H7 (cell line): ENCODE measurements around the gene CCDC78. TPM values are rescaled to one million over a fixed set of nuclear protein-coding genes. Genes with fewer than 3 reads are reported as not detected.
"Not testable (repeated sequence)": the region's sequence is repeated elsewhere in the genome, so short reads cannot be mapped to it uniquely, and the experiment has no call there.

ENCODE experiments used
- DNase-seq: peaks from one replicate; pipeline ENCODE4 v3.0.0; 2012
- H3K27me3 ChIP-seq: 2 replicates; pipeline ENCODE4 v1.6.0; 2011; ENCODE audit warnings: mild to moderate bottlenecking, low read length; ENCODE audit not compliant: control insufficient read depth, insufficient read depth
- H3K36me3 ChIP-seq: replicated peaks from 2 replicates; pipeline ENCODE4 v1.5.1; 2011; ENCODE audit warnings: low read length; ENCODE audit not compliant: control insufficient read depth, insufficient read depth
- H3K4me3 ChIP-seq: 2 replicates; pipeline ENCODE4 v1.5.1; 2011; ENCODE audit warnings: low read depth, mild to moderate bottlenecking, control low read depth, low read length, moderate library complexity; ENCODE audit not compliant: insufficient read depth
- total RNA-seq: library from RNA; depleted of rRNA; stranded (reverse); fragments of >200 nt; shearing (Covaris generic); gene quantifications from 2 replicates; pipeline ENCODE4 v1.2.3, GENCODE V29; 2014

The CCDC78 gene
- total RNA-seq, 1 experiment from 2014 or later: 11.3 TPM

DNA sequence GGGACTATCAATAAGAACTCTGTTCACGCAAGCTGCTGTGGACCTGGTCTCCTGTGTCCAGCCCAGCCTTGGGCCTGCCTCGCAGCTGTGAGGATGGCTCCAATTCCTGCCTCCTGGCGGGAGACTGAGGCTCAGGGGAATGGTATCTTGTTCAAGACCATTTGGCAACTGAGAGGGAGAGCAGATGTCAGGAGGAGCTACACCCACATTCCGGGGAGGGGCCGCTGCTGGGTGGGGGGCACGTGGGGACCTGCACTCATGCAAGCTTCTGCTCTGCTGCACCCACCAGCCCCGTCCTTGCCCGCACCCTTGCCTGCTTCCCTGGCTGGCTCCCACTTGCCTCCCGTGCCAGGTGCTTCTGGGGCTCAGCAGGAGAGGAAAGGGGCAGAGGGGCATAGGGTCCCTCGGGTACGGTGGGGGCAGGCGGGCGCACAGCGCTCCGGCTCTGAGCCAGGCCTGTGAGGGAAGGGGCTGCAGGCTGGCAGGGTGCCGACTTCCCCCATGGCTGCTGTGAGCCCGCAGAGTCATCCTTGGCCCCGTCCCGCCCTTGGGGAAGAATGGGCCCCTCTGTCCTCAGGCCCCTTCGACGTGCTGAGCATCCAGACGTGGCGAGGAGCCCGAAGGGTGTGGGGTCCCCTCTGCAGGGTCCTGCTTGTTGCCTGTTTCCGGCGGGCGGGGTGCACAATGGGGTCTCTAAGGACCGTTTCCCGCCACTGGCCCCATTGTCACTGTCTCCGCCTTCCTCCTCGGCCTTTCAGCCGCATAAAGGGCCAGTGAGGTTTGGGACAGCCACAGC is 8.6 kb downstream of the CCDC78 start:
- no peak for DNase-seq
- H3K27me3 ChIP-seq: peaks cover 29% of the 10 kb centered on the region
- H3K4me3 ChIP-seq: no peak overlapping the region
- H3K36me3 ChIP-seq: no peaks in the 10 kb centered on the region

DNA sequence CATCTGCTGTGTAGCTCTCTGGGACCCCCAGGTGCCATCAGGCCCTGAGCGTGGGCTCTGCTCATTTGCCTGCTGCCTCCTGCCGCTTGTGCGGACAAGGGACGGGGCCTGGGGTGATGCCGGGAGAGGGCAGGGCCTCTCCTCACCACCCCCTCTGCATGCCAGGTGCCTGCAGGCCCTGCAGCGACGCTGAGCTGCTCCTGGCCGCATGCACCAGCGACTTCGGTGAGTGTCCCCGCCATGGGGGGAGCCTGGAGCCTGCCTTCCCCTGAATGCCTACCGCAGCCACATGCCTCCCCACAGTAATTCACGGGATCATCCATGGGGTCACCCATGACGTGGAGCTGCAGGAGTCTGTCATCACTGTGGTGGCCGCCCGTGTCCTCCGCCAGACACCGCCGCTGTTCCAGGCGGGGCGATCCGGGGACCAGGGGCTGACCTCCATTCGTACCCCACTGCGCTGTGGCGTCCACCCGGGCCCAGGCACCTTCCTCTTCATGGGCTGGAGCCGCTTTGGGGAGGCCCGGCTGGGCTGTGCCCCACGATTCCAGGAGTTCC is 9.4 kb downstream of the CCDC78 start:
- Histone ChIP-seq H3K27me3 (peaks cover 29% of the 10 kb centered on the region), H3K36me3 (no peaks in the 10 kb centered on the region), H3K4me3 (no peak overlapping the region)
- no peak for DNase-seq

DNA sequence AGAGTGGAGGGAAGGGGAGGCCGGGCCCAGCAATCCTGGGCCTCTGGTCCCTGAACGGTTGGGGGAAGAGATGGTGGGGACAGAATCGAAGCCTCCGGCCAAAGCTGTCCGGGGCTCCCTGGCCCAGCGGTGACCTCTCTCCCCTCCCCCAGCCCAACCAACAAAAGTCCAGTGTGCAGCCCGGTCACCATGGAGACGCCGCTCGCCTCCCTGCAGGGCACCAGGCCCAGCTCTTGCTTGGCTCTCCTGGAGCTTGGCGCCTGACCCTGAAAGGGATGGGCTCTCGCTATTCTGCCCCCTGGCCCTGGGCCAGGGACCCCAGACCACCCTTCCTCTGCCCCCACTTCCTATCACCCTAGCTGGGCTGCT is 10.1 kb downstream of the CCDC78 start:
- DNase-seq: peak; percentile 90
- H3K36me3 ChIP-seq: no peaks in the 10 kb centered on the region
- H3K4me3 ChIP-seq: peak overlapping the region; percentile 32; the same call in 1 of the 2 replicates
- H3K27me3 ChIP-seq: peaks cover 29% of the 10 kb centered on the region

DNA sequence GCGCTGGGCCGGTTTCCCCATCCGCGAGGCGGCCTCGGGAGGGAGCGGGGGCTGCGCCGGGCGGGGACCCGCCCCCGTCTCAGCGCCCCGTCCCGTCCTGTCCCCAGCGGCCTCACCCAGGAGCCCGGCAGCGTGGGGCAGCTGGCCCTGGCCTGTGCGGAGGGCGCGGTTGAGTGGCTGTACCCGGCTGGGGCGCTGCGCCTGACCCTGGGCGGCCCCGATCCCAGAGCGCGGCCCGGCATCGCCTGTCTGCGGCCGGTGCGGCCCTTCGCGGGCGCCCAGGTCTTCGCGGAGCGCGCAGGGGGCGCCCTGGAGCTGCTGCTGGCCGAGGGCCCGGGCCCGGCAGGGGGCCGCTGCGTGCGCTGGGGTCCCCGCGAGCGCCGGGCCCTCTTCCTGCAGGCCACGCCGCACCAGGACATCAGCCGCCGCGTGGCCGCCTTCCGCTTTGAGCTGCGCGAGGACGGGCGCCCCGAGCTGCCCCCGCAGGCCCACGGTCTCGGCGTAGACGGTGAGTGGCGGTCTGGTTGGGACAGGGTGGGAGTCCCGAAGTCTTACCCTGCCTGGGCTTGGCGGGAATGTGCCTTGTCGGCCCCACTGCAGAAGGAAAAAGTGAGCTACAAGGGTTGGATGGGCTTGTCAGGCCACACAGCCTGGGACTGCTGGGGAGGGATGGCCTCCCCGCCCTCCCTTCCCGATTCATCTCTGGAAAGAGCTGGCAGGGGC is 10.6 kb downstream of the CCDC78 start:
- Histone ChIP-seq H3K27me3 (peaks cover 31% of the 10 kb centered on the region), H3K36me3 (no peaks in the 10 kb centered on the region), H3K4me3 (peak overlapping the region; percentile 59)
- DNase-seq: peak; percentile 92

DNA sequence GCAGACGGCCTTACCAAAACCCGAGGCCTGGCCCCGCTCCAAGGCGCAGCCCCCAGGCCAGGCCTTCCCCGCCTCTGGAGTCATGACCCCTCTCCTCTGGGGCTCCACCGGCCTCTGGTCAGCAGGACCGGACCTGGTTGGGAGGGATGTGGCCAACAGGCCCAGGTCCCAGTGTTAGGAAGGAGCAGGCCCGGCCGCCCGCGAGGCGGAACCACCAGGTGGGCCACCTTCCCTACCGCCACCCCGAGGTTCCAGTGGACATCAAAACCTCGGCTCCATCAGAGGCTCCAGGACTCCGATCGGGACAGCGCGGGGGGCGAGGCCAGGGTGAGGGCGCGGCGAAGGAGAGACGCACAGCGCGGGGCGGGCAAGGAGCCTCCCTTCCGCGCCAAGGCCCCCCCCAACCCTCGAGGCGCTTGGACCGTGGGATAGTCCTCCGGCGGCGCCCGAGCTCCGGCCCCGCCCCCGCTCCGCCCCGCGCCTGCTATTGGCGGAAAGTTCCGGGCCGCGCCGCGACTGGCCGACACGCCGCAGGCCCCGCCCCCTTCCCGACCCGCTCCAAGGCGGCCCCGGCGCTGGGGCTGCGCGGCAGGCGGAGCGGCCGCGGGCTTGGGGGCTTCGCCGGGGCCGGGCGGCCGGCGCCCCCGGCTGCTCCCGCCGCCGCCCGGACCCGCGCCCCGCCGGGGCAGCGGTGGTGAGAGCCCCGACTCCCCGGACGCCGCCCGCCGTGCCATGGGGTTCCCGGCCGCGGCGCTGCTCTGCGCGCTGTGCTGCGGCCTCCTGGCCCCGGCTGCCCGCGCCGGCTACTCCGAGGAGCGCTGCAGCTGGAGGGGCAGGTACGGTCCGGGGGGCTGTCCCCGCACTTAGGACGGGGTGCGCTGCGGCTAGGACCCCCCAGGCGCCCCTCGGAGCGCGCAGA is 11.4 kb downstream of the CCDC78 start, which contains the start of gene METRN:
Gene METRN, plus strand, starts transcription at position 561 of the 919 bp plus-strand sequence. Its CDS starts 172 bp downstream, at position 733.
- peak within 1 kb of the TSS; percentile 59 for H3K4me3 ChIP-seq
- H3K36me3 ChIP-seq: no peaks in the 10 kb centered on the region
- DNase-seq: peak; percentile 99
- peaks cover 35% of the 10 kb centered on the region for H3K27me3 ChIP-seq

DNA sequence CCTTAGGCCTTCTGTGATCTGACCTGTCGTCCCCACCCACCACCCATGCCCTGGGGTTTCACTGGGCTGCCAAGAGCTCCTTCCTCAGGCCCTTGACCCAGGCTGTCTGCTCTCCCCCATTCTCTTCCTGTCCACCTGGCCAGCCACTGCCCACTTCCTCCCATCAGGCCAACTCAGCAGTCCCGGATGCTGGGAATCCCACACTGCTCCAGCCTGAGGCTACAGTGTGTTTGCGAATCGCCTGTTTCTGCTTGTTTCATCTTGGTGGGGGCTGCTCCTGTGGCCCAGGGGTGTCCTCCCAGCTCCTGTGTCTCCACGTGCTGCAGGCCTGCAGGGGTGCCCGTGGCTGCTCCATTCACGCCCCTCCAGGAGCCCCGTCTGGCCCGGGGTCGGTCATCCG is 12.2 kb downstream of the CCDC78 start:
- no peak for DNase-seq
- no peaks in the 10 kb centered on the region for H3K36me3 ChIP-seq
- no peak overlapping the region for H3K4me3 ChIP-seq
- H3K27me3 ChIP-seq: peaks cover 39% of the 10 kb centered on the region

DNA sequence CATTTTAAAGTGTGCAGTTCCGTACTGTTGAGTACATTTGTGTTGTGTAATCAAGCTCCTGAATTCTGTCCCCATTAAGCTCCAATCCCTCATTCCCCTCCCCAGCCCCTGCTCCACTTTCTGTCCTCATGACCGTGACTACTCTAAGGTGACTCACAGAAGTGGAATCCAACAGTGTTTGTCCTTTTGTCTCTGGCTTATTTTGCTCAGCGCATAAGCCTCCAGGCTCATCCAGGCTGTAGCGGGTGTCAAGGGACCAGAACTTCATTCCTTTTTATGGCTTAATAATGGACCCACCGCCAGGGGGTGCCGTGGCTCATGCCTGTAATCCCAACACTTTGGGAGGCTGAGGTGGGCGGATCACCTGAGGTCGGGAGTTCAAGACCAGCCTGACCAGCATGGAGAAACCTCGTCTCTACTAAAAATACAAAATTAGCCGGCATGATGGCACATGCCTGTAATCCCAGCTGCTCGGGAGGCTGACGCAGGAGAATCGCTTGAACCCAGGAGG is 13.4 kb downstream of the CCDC78 start:
- H3K36me3 ChIP-seq, H3K4me3 ChIP-seq: not testable (repeated sequence)
- H3K27me3 ChIP-seq: peaks cover 49% of the 10 kb centered on the region
- peak; percentile 83 for DNase-seq

DNA sequence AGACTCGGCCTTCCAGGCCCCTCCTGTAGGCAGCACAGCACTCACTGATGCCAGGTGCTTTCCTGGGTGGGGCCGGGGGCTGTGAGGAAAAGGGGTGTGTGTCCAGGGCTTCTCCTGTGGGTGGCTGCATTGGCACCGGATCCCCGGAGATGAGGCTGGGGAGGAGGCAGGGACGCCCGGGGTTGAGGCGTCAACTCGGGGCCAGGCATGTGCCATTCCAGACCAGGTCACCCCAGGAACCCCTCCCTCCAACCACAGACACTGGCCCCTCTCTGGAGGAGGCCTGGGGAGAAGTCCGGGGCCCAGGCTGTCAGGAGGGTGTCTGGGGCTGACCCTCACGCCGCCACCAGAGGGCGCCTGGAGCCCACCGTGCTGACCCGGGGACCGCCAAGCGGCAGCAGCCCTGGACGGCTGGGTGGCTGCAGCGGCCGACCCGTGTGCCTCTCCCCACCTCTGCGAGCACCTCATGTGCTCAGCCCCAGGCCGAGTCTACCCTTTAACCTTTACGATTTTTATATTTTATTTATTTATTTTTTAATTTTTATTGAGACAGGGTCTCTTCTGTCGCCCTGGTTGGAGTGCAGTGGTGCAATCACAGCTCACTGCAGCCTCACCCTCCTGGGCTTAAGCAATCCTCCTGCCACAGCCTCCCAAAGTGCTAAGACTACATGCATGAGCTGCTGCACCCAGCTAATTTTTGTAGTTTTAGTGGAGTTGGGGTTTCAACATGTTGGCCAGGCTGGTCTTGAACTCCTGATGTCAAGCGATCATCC is 14.5 kb downstream of the CCDC78 start:
- no peaks in the 10 kb centered on the region for H3K36me3 ChIP-seq
- peak; percentile 99 for DNase-seq
- peaks cover 57% of the 10 kb centered on the region for H3K27me3 ChIP-seq
- H3K4me3 ChIP-seq: no peak overlapping the region

DNA sequence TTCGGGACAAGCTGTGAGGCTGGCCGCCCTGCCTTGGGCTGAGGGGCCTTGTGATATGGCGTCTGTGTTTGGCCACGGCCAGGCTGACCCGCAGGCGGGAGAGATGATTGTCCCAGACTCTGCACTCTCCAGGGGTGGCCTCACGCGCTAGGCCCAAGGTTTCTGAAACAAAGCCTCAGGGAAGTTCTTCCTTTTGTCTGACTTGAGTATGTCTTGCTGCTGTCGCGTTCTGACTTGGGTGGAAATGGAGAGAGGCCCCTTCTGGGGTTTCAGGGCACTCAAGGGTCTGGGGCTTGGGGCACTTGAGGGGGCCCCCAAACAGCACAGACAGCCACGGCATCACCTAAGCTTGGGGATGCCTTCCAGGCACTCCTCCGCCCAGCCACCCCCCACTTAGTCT is 15.2 kb downstream of the CCDC78 start:
- Histone ChIP-seq H3K4me3 (no peak overlapping the region), H3K36me3 (no peaks in the 10 kb centered on the region), H3K27me3 (peaks cover 57% of the 10 kb centered on the region)
- no peak for DNase-seq

DNA sequence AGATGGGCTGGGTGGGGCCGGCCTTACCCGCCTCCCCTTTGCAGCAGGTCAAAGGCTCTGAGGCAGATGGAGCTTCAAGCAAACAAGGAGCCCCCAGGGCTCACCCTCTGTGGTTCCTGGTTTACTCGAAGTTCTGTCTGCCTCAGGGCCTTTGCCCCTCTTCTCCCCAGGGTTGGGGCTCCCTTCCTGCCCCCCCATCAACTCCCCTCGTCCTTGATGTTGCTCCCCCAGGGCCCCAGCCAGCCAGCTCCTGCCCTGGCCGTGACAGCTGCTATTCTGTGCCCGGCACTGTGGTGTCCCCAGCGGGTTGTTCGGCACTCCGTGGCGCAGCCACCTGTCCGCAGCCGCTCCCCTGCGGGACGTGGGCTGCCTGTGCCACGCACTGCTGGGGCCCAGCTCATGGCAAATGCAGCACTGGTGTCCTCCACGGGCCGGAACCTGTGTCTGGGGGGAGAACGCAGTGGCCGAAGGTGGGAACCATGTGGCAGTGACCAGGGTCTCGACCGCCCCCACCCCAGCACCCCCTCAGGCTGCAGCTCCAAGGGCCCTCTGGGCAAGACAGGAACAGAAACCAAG is 15.7 kb downstream of the CCDC78 start:
- Histone ChIP-seq H3K4me3 (no peak overlapping the region), H3K36me3 (no peaks in the 10 kb centered on the region), H3K27me3 (peaks cover 55% of the 10 kb centered on the region)
- no peak for DNase-seq

DNA sequence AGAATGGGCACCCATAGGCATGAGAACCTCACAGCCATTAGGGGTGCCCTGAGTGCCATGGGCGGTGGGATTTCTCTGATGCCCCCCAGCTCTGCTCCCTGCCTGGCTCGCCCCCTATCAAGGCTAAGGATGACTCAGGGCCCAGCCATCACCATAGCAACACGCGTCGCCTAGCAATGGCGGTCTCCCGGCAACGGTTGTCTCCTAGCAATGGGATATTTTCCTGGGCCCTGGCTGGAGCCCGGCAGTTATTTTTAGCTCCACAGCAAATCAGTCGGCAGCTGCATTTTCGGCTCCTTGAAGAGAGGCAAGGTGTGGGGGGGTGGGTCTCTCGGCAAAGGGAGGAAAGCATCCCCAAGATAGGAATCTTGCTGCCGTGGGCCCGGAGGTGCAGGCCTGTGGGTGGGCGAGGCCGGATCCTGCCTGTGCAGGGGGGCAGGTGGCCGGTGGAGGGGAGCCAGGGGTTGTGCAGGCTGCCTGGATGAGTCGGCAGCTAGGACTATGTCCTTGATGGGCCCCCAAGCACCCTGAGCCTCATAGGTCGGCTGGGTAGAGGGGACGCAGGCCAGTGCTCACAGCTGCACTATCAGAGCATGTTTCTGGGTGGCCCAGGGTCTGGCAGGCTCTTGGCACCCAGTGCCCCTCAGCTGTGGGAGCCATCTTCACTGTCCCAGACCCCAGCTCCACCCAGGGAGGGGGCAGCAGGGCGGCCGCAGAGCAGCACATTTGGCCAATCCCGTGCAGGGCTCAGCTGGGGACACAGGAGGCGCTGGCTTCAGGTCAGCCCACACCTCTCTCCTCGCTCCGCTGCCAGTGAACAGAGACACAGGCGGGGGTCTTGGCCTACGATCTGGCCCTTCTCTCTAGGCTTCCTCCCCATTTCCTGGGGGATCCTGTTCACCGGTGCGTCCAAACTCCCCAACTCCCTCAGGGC is 16.4 kb downstream of the CCDC78 start:
- Histone ChIP-seq H3K4me3 (no peak overlapping the region), H3K36me3 (no peaks in the 10 kb centered on the region), H3K27me3 (peaks cover 57% of the 10 kb centered on the region)
- peak; percentile 93 for DNase-seq

DNA sequence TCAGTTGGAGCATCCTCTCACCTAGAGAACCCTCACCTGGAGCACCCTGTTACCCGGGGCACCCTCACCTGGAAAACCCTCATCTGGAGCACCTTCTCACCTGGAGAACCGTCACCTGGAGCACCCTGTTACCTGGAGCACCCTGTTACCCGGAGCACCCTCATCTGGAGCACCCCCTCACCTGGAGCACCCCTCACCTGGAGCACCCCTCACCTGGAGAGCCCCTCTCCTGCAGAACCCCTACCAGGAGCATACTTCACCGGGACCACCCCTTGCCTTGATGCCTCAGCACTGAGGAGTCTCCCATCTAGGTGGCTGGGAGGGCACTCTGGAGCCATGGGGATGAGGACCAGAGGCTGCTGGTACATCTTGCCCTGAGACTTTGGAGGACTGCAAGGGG is 17.3 kb downstream of the CCDC78 start:
- H3K4me3 ChIP-seq: no peak overlapping the region
- DNase-seq: no peak
- peaks cover 58% of the 10 kb centered on the region for H3K27me3 ChIP-seq
- H3K36me3 ChIP-seq: no peaks in the 10 kb centered on the region
